Fibroblast of lung (primary cell): ENCODE results near the gene TNFRSF18.

Experiments
- EZH2 ChIP-seq: IDR thresholded peaks from 2 replicates; pipeline ENCODE4 v1.5.1; 2012; ENCODE audit warnings: low read length, control low read depth, mild to moderate bottlenecking; ENCODE audit errors: missing control alignments
- TF ChIP-seq, protein P1 (sequence below), 2 donors: IDR thresholded peaks in 1 of 2; conservative IDR thresholded peaks in 1 of 2; 1 replicate in 1 of 2; 2 replicates in 1 of 2; pipeline ENCODE4 v1.5.1; 2011 to 2012; ENCODE audit warnings: low read length in 2 of 2, control low read depth in 1 of 2, inconsistent platforms in 1 of 2, low read depth in 1 of 2, mild to moderate bottlenecking in 1 of 2

DNA sequence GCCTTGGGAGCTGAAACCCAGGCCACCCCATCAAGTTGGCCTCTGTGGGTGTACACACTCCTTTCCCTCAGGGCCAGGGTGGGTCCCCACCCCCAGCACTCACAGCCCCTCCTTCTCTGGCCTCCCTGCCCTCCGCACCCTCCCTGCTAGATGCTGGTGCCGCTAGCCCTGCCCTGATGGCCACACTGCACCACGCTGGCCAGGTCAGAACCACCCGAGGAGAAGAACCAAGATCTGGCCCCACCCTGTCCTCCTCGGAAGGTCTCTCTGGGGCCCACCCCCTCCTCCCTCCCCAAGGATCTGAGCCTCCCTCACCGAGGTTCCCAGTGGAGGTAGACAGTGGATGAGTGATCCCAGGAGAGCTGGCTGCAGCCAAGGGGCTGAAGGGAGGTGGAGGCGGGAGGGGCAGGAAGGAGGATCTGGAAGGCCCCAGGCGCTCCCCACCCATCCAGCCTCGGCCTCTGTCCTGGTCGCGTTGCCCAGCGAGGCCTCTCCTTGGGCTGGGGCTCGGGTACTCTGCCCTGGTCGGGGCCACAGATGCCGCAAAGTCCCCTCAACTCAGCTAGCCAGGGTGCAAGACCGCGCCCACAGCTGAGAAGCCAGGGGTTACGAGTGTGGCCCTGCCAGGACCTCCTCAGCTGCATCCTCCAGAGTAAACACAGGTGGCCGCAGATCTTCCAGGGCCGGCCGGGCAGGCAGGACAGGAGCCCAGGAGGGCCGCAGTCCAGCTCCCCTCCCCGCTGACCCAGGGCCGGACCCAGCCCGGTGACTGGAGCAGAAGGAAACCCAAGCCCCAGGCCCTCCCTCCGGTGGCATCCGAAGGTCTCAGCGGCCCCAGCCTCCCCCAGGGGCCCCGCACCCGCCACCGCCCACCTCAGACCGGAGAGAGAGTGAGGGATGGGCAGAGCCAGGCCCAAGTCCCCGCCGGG lies 30.8 kb upstream of the TNFRSF18 start:
- TF ChIP-seq, protein P1, sequence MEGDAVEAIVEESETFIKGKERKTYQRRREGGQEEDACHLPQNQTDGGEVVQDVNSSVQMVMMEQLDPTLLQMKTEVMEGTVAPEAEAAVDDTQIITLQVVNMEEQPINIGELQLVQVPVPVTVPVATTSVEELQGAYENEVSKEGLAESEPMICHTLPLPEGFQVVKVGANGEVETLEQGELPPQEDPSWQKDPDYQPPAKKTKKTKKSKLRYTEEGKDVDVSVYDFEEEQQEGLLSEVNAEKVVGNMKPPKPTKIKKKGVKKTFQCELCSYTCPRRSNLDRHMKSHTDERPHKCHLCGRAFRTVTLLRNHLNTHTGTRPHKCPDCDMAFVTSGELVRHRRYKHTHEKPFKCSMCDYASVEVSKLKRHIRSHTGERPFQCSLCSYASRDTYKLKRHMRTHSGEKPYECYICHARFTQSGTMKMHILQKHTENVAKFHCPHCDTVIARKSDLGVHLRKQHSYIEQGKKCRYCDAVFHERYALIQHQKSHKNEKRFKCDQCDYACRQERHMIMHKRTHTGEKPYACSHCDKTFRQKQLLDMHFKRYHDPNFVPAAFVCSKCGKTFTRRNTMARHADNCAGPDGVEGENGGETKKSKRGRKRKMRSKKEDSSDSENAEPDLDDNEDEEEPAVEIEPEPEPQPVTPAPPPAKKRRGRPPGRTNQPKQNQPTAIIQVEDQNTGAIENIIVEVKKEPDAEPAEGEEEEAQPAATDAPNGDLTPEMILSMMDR (conservative IDR thresholded peaks at IDR 0.05 in 1 of 2, IDR thresholded peaks at IDR 0.05 in 1 of 2; ENCODE audit: low read depth in 1 of 2, low read length in 2 of 2) = no peak
- TF ChIP-seq EZH2 = no peak
